A673 (cell line): ENCODE data around the gene RPTOR. TPM values are rescaled to one million over a fixed set of nuclear protein-coding genes. Genes with fewer than 3 reads are reported as not detected.

Experiments
- BruUV-seq: library from RNA; stranded (reverse); fragments of 400-500 nt; replicated peaks from 2 replicates; lab custom pipeline; 2021; lab: Mats Ljungman, UMichigan
- CTCF ChIA-PET: fragments of 300-600 bp; sonication (Branson Sonifier 250); formaldehyde crosslinking; loops from one replicate; lab custom pipeline; 2022; ENCODE audit warnings: antibody characterized with exemption; lab: Charles Lee
- POLR2A ChIA-PET: fragments of 300-600 bp; sonication (Branson Sonifier 250); formaldehyde crosslinking; loops from one replicate; lab custom pipeline; 2022; ENCODE audit warnings: antibody characterized with exemption; ENCODE audit not compliant: low non-redundant PET; lab: Charles Lee
- DNase-seq: peaks from one replicate; pipeline ENCODE4 v3.0.0-alpha.2; 2015; ENCODE audit warnings: low spot score
- H3K27ac ChIP-seq: fragments of 200-600 bp; sonication (generic); 2 replicates; pipeline ENCODE4 v1.5.1; 2016; ENCODE audit warnings: mixed run types, low read depth, mild to moderate bottlenecking, mixed read lengths, antibody characterized with exemption, low read length; ENCODE audit not compliant: poor library complexity, severe bottlenecking
- H3K27me3 ChIP-seq: fragments of 200-600 bp; sonication (generic); replicated peaks from 2 replicates; pipeline ENCODE4 v1.6.1; 2017; ENCODE audit warnings: mixed run types, low read depth, mild to moderate bottlenecking, mixed read lengths, antibody characterized with exemption, low read length; ENCODE audit not compliant: insufficient read depth, poor library complexity
- H3K36me3 ChIP-seq: fragments of 200-600 bp; sonication (generic); 2 replicates; pipeline ENCODE4 v1.6.1; 2016; ENCODE audit warnings: mixed run types, mild to moderate bottlenecking, mixed read lengths, antibody characterized with exemption, low read length; ENCODE audit not compliant: insufficient read depth, poor library complexity, severe bottlenecking
- H3K4me1 ChIP-seq: fragments of 200-600 bp; sonication (generic); 2 replicates; pipeline ENCODE4 v1.6.1; 2017; ENCODE audit warnings: mixed run types, mild to moderate bottlenecking, mixed read lengths, antibody characterized with exemption, low read length; ENCODE audit not compliant: insufficient read depth, poor library complexity, severe bottlenecking
- H3K4me3 ChIP-seq: fragments of 200-600 bp; sonication (generic); 2 replicates; pipeline ENCODE4 v1.5.1; 2016; ENCODE audit warnings: low read depth, mixed run types, mild to moderate bottlenecking, mixed read lengths, low read length; ENCODE audit not compliant: poor library complexity, severe bottlenecking
- H3K9me3 ChIP-seq: fragments of 200-600 bp; sonication (generic); 2 replicates; pipeline ENCODE4 v1.6.1; 2016; ENCODE audit warnings: mixed run types, low read depth, mild to moderate bottlenecking, mixed read lengths, antibody characterized with exemption, low read length; ENCODE audit not compliant: poor library complexity, severe bottlenecking
- CTCF ChIP-seq: fragments of 300-800, 200-600 bp; sonication (generic); conservative IDR thresholded peaks from 2 replicates; pipeline ENCODE4 v1.5.1; 2017; ENCODE audit warnings: low read depth, mild to moderate bottlenecking, antibody characterized with exemption, low read length, moderate library complexity, mixed read lengths
- EZH2 ChIP-seq: fragments of 200-600 bp; sonication (generic); IDR thresholded peaks from 2 replicates; pipeline ENCODE4 v1.6.1; 2017; ENCODE audit warnings: borderline replicate concordance, low read depth, mild to moderate bottlenecking, mixed read lengths, antibody characterized with exemption, low read length; ENCODE audit not compliant: poor library complexity, severe bottlenecking
- intact Hi-C: fragments of 100-400 bp; cut with micrococcal nuclease; formaldehyde crosslinking; loops from one replicate; pipeline ENCODE4 v1.10.0; 2022; ENCODE audit not compliant: unreplicated experiment
- total RNA-seq: library from RNA; stranded (reverse); gene quantifications from 2 replicates; pipeline ENCODE4 v1.2.3, GENCODE V29; 2021

The RPTOR gene
- total RNA-seq, 1 experiment from 2014 or later, result 55.2 TPM

GRCh38 chr17:80953471-80954315, 409.1 kb downstream of the RPTOR start:
- POLR2A ChIA-PET, result no interaction called here
- Histone ChIP-seq H3K9me3 (no peaks in the 10 kb centered on the region), H3K36me3 (no peaks in the 10 kb centered on the region), H3K4me3 (no peak overlapping the region), H3K4me1 (no peaks in the 10 kb centered on the region), H3K27me3 (no peaks in the 10 kb centered on the region), H3K27ac (no peak overlapping the region)
- intact Hi-C loops, result no loop called here
- no peak for DNase-seq
- CTCF ChIA-PET, result no interaction called here
- no peak for TF ChIP-seq CTCF
- TF ChIP-seq EZH2, result no peak
- BruUV-seq, result no TSS peak

GRCh38 chr17:80955078-80955477, 410.4 kb downstream of the RPTOR start:
- Histone ChIP-seq H3K36me3 (no peaks in the 10 kb centered on the region), H3K27ac (no peak overlapping the region), H3K4me1 (no peaks in the 10 kb centered on the region), H3K9me3 (no peaks in the 10 kb centered on the region), H3K27me3 (no peaks in the 10 kb centered on the region), H3K4me3 (no peak overlapping the region)
- TF ChIP-seq CTCF (no peak), EZH2 (no peak)
- no peak for DNase-seq
- intact Hi-C loops, result no loop called here
- CTCF ChIA-PET, result no interaction called here
- POLR2A ChIA-PET, result no interaction called here
- BruUV-seq, result no TSS peak

- no peak overlapping the region for H3K27ac ChIP-seq
- no peaks in the 10 kb centered on the region for H3K27me3 ChIP-seq
- ChIA-PET POLR2A (no interaction called here), CTCF (no interaction called here)
- BruUV-seq, result no TSS peak
- DNase-seq, result no peak
- H3K4me1 ChIP-seq, result no peaks in the 10 kb centered on the region
- no peaks in the 10 kb centered on the region for H3K36me3 ChIP-seq
- no peaks in the 10 kb centered on the region for H3K9me3 ChIP-seq
- intact Hi-C loops, result no loop called here
- H3K4me3 ChIP-seq, result no peak overlapping the region
- TF ChIP-seq CTCF (0 out of 2 replicates have a peak, but pooled peaks have one; percentile 17), EZH2 (no peak)
Measured at GRCh38 chr17:80955671-80956280, 411.1 kb downstream of the RPTOR start.
